GM12865 (cell line): ENCODE measurements around the gene TRIM5.
A peak's percentile ranks its signal among the peaks of the same experiment; 100 is the strongest.

Experiments used
- DNase-seq: peaks from one replicate; pipeline ENCODE4 v3.0.0; 2010; ENCODE audit warnings: low read depth
- H3K4me3 ChIP-seq: 2 replicates; pipeline ENCODE4 v1.5.1; 2011; ENCODE audit warnings: mild to moderate bottlenecking, low read depth, low read length, control low read depth
- TF ChIP-seq, protein P1 (sequence below): IDR thresholded peaks from 2 replicates; pipeline ENCODE4 v1.5.1; 2011; ENCODE audit warnings: low read length, control low read depth, low read depth, inconsistent platforms; ENCODE audit not compliant: insufficient read depth; ENCODE audit errors: missing control alignments

TRIM5 gene

GRCh38 chr11:5624489-5625279, 60.2 kb downstream of the TRIM5 start, which contains the start of gene TRIM34:
TSS of gene TRIM34 (plus strand) at chr11:5625001. CDS start at chr11:5632332, 7,331 bp downstream.
- DNase-seq = peak; percentile 91
- TF ChIP-seq, protein P1, sequence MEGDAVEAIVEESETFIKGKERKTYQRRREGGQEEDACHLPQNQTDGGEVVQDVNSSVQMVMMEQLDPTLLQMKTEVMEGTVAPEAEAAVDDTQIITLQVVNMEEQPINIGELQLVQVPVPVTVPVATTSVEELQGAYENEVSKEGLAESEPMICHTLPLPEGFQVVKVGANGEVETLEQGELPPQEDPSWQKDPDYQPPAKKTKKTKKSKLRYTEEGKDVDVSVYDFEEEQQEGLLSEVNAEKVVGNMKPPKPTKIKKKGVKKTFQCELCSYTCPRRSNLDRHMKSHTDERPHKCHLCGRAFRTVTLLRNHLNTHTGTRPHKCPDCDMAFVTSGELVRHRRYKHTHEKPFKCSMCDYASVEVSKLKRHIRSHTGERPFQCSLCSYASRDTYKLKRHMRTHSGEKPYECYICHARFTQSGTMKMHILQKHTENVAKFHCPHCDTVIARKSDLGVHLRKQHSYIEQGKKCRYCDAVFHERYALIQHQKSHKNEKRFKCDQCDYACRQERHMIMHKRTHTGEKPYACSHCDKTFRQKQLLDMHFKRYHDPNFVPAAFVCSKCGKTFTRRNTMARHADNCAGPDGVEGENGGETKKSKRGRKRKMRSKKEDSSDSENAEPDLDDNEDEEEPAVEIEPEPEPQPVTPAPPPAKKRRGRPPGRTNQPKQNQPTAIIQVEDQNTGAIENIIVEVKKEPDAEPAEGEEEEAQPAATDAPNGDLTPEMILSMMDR = no peak
- H3K4me3 ChIP-seq = peak within 1 kb of the TSS; percentile 55

DNA sequence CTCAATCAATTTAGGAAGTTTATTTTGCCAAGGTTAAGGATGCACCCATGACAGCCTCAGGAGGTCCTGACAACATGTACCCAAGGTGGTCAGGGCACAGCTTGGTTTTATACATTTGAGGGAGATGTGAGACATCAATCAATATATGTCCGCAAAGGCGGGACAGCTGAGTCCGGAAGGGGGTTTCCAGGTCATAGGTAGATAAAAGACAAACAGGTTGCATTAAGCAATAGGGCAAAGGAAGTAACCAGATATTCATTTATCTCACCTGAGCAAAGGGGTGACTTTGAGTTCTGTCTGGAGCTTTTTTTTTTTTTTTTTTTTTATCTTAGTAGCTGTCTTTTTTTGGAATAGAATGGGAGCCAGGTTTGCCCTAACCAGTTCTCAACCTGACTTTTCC, 62.1 kb downstream of the TRIM5 start:
- TF ChIP-seq, protein P1 = no peak
- no peak for DNase-seq
- H3K4me3 ChIP-seq = no peak overlapping the region

GRCh38 chr11:5621580-5621979, 63.3 kb downstream of the TRIM5 start:
- DNase-seq = no peak
- TF ChIP-seq, protein P1 = no peak
- no peak overlapping the region for H3K4me3 ChIP-seq

DNA sequence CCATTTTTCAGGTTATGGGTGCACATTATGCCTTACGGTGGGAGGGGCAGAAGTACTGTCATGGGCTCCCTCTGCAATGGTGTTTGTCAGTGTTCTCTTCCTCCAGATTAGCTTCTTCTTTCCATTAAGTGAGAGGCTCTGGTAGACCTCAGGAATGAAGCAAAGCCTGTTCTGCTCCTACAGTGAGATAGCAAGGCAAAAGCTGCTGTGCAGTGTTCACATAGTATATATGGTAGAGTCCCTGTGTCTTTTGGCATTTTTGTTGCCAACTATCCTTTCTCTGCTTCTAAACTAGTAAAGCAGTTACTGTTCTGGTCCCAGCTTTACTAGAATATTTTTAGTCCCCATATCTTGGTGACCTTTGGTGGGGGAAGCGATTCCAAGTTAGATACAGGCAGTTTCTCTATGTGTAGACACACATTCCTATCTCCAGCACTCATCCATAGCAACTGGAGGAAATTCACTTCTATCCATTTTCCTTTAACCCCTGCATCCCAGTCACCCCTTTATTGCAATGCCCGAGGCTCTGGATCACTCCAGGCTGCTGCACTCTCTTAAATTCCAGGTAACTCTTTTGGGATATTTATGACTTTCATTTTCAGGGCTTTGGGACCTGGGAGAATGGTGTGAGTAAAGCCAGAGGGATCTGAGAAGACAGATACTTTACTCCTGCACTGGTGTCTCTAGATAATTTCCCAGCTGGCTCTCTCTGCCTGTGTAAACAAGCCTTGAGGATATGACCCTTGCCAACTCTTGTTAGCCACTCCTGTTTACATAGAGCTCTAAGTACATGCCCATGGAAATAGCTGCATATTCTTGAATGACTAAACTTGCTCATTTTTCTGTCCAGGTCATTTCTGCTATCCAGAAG, 64.0 kb downstream of the TRIM5 start:
- TF ChIP-seq, protein P1 = no peak
- DNase-seq = no peak
- H3K4me3 ChIP-seq = no peak overlapping the region

GRCh38 chr11:5618807-5619206, 66.1 kb downstream of the TRIM5 start:
- no peak for DNase-seq
- no peak overlapping the region for H3K4me3 ChIP-seq
- TF ChIP-seq, protein P1 = no peak
